SK-N-SH (cell line): ENCODE results near the gene ARHGAP1. TPM values are rescaled to one million over a fixed set of nuclear protein-coding genes. Genes with fewer than 3 reads are reported as not detected.

Experiments
- CTCF ChIA-PET: fragments of 300-600, 350-600 bp; formaldehyde crosslinking; extraction: SDS; loops from one replicate; lab custom pipeline; 2021; lab: Yijun Ruan, JAX
- POLR2A ChIA-PET: fragments of 350-600 bp; sonication (Branson Sonifier 250); formaldehyde crosslinking; extraction: SDS; loops from one replicate; lab custom pipeline; 2020; ENCODE audit warnings: antibody characterized with exemption, inconsistent platforms; lab: Yijun Ruan, JAX
- DNase-seq: peaks from one replicate; pipeline ENCODE4 v3.0.0; 2012
- H2AFZ ChIP-seq: fragments of 200-600 bp; sonication (generic); 2 replicates; pipeline ENCODE4 v1.8.1; 2016; ENCODE audit warnings: antibody characterized with exemption, mild to moderate bottlenecking, low read depth
- H3F3A ChIP-seq: fragments of 200-600 bp; sonication (generic); replicated peaks from 2 replicates; pipeline ENCODE3; 2016; ENCODE audit warnings: antibody characterized with exemption, mild to moderate bottlenecking; ENCODE audit not compliant: insufficient read depth
- H3K27ac ChIP-seq, 2 experiments: fragments of 200-500 bp in 1 of 2; fragments of 200-600 bp in 1 of 2; sonication (Bioruptor generic) in 1 of 2; sonication (generic), shearing (Covaris generic) in 1 of 2; 2 replicates each; pipeline versions ENCODE4 v1.5.1 to v1.6.1; 2014 to 2016; ENCODE audit warnings: low read depth in 2 of 2, inconsistent platforms in 1 of 2, low read length in 1 of 2, mild to moderate bottlenecking in 1 of 2, mixed read lengths in 1 of 2
- H3K27me3 ChIP-seq: fragments of 200-600 bp; sonication (generic), shearing (Covaris generic); 2 replicates; pipeline ENCODE4 v1.6.1; 2016; ENCODE audit warnings: mixed run types; ENCODE audit not compliant: insufficient read depth
- H3K36me3 ChIP-seq, 2 experiments: fragments of 200-500 bp in 1 of 2; fragments of 200-600 bp in 1 of 2; sonication (Bioruptor generic) in 1 of 2; sonication (generic) in 1 of 2; replicated peaks in 1 of 2; 2 replicates each; pipeline versions ENCODE3 to v1.5.1; 2014 to 2016; ENCODE audit warnings: low read length in 1 of 2, mild to moderate bottlenecking in 1 of 2; ENCODE audit not compliant: insufficient read depth in 2 of 2, control insufficient read depth in 1 of 2
- H3K4me1 ChIP-seq, 2 experiments: fragments of 200-500 bp in 1 of 2; fragments of 200-600 bp in 1 of 2; sonication (Bioruptor generic) in 1 of 2; sonication (generic), shearing (Covaris generic) in 1 of 2; 2 replicates each; pipeline versions ENCODE4 v1.5.1 to v1.6.1; 2014 to 2016; ENCODE audit warnings: low read depth in 1 of 2, low read length in 1 of 2, mixed run types in 1 of 2; ENCODE audit not compliant: insufficient read depth in 2 of 2, control insufficient read depth in 1 of 2
- H3K4me2 ChIP-seq: fragments of 200-600 bp; sonication (generic), shearing (Covaris generic); 2 replicates; pipeline ENCODE4 v1.6.1; 2017; ENCODE audit warnings: mixed run types
- H3K4me3 ChIP-seq, 2 experiments: fragments of 200-500 bp in 1 of 2; fragments of 200-600 bp in 1 of 2; sonication (Bioruptor generic) in 1 of 2; sonication (generic), shearing (Covaris generic) in 1 of 2; 2 replicates each; pipeline versions ENCODE4 v1.5.1 to v1.8.1; 2014 to 2016; ENCODE audit warnings: low read depth in 2 of 2, inconsistent platforms in 1 of 2, low read length in 1 of 2, mild to moderate bottlenecking in 1 of 2, mixed read lengths in 1 of 2, moderate library complexity in 1 of 2
- H3K79me2 ChIP-seq: fragments of 200-600 bp; sonication (generic); 2 replicates; pipeline ENCODE4 v1.8.1; 2017; ENCODE audit warnings: mild to moderate bottlenecking; ENCODE audit not compliant: insufficient read depth
- H3K9ac ChIP-seq: fragments of 200-600 bp; sonication (generic); 2 replicates; pipeline ENCODE4 v1.6.1; 2017; ENCODE audit warnings: mixed run types
- H3K9me2 ChIP-seq: fragments of 200-600 bp; sonication (generic); 2 replicates; pipeline ENCODE4 v1.6.1; 2017; ENCODE audit warnings: mixed run types
- H3K9me3 ChIP-seq: fragments of 200-600 bp; sonication (generic); 2 replicates; pipeline ENCODE4 v1.6.1; 2017; ENCODE audit warnings: mixed run types, mild to moderate bottlenecking, moderate library complexity
- H4K20me1 ChIP-seq: fragments of 200-600 bp; sonication (generic); 2 replicates; pipeline ENCODE4 v1.6.1; 2017; ENCODE audit warnings: mild to moderate bottlenecking, mixed run types; ENCODE audit not compliant: insufficient read depth
- CHD2 ChIP-seq: fragments of 150-350 bp; IDR thresholded peaks from 2 replicates; pipeline ENCODE4 v1.6.1; 2018; ENCODE audit warnings: low read length; ENCODE audit not compliant: partially characterized antibody
- CTCF ChIP-seq: fragments of 200-600 bp; sonication (generic); IDR thresholded peaks from 2 replicates; pipeline ENCODE4 v1.6.1; 2017; ENCODE audit warnings: antibody characterized with exemption, mild to moderate bottlenecking, moderate library complexity
- ELF1 ChIP-seq: IDR thresholded peaks from 2 replicates; pipeline ENCODE4 v1.4.0; 2012
- EZH2phosphoT487 ChIP-seq: fragments of 200-600 bp; sonication (generic); IDR thresholded peaks from 2 replicates; pipeline ENCODE4 v1.6.1; 2017; ENCODE audit warnings: low read depth, mixed run types, mild to moderate bottlenecking, antibody characterized with exemption, moderate library complexity, borderline replicate concordance
- FOSL2 ChIP-seq: IDR thresholded peaks from 2 replicates; pipeline ENCODE4 v1.4.0; 2012; ENCODE audit warnings: low read depth, mild to moderate bottlenecking, moderate library complexity, borderline replicate concordance
- FOXJ3 ChIP-seq: sonication (generic); formaldehyde crosslinking; IDR thresholded peaks from 2 replicates; pipeline ENCODE4 v1.5.1; 2020; ENCODE audit warnings: mild to moderate bottlenecking, missing genetic modification reagents
- FOXM1 ChIP-seq: IDR thresholded peaks from 2 replicates; pipeline ENCODE4 v1.4.0; 2012; ENCODE audit warnings: low read depth, mild to moderate bottlenecking
- GATA2 ChIP-seq: sonication (generic); formaldehyde crosslinking; IDR thresholded peaks from 2 replicates; pipeline ENCODE4 v1.5.0; 2020; ENCODE audit warnings: mild to moderate bottlenecking, missing genetic modification reagents
- JUND ChIP-seq: IDR thresholded peaks from 2 replicates; pipeline ENCODE4 v1.4.0; 2012
- MEF2A ChIP-seq: IDR thresholded peaks from 2 replicates; pipeline ENCODE4 v1.4.0; 2012; ENCODE audit warnings: low read depth, borderline replicate concordance
- NFIC ChIP-seq: IDR thresholded peaks from 2 replicates; pipeline ENCODE4 v1.4.0; 2012; ENCODE audit warnings: borderline replicate concordance
- NRF1 ChIP-seq: IDR thresholded peaks from 2 replicates; pipeline ENCODE4 v1.6.1; 2012; ENCODE audit warnings: low read depth, mild to moderate bottlenecking, low read length
- PBX3 ChIP-seq: IDR thresholded peaks from 2 replicates; pipeline ENCODE4; 2012
- RAD21 ChIP-seq: IDR thresholded peaks from 2 replicates; pipeline ENCODE4 v1.6.1; 2012; ENCODE audit warnings: mild to moderate bottlenecking, low read length
- RFX5 ChIP-seq: IDR thresholded peaks from 2 replicates; pipeline ENCODE4 v1.6.1; 2012; ENCODE audit warnings: mild to moderate bottlenecking, improper control_type of control experiment, low read length
- RXRA ChIP-seq: IDR thresholded peaks from 2 replicates; pipeline ENCODE4 v1.4.0; 2012; ENCODE audit warnings: low read depth, mild to moderate bottlenecking, borderline replicate concordance
- SIN3A ChIP-seq: IDR thresholded peaks from 2 replicates; pipeline ENCODE4 v1.6.1; 2012; ENCODE audit warnings: low read depth, mild to moderate bottlenecking, low read length, moderate library complexity, borderline replicate concordance
- TCF12 ChIP-seq: IDR thresholded peaks from 2 replicates; pipeline ENCODE4 v1.4.0; 2012
- TEAD4 ChIP-seq: IDR thresholded peaks from 2 replicates; pipeline ENCODE4 v1.4.0; 2012; ENCODE audit warnings: mild to moderate bottlenecking, borderline replicate concordance; ENCODE audit not compliant: insufficient read depth
- YY1 ChIP-seq: IDR thresholded peaks from 2 replicates; pipeline ENCODE4 v1.4.0; 2012; ENCODE audit warnings: low read depth, mild to moderate bottlenecking
- WGBS: methylation state at CpG from one replicate; pipeline ENCODE4 v1.1.6; 2017; ENCODE audit warnings: low lambda C conversion rate; 5-methylcytosine and 5-hydroxymethylcytosine counted together
- polyA plus RNA-seq, 3 experiments: library from polyadenylated mRNA; depleted of rRNA; stranded (reverse); fragments of >200 nt; gene quantifications; 2 replicates each; pipeline ENCODE4 v1.2.3, GENCODE V29; 2012
- TF ChIP-seq, protein P1 (sequence below): IDR thresholded peaks from 2 replicates; pipeline ENCODE4 v1.4.0; 2012; ENCODE audit warnings: low read depth, borderline replicate concordance
- TF ChIP-seq, protein P2 (sequence below): fragments of 150-350 bp; IDR thresholded peaks from 2 replicates; pipeline ENCODE4 v1.6.1; 2016; ENCODE audit warnings: mild to moderate bottlenecking, low read depth, low read length
- TF ChIP-seq, protein P3 (sequence below): IDR thresholded peaks from 2 replicates; pipeline ENCODE4 v1.4.0; 2012; ENCODE audit warnings: low read depth

ARHGAP1 gene
- polyA plus RNA-seq, 1 of the 3 experiments (the other 2 are of a cell fraction): 27.1 TPM

DNA sequence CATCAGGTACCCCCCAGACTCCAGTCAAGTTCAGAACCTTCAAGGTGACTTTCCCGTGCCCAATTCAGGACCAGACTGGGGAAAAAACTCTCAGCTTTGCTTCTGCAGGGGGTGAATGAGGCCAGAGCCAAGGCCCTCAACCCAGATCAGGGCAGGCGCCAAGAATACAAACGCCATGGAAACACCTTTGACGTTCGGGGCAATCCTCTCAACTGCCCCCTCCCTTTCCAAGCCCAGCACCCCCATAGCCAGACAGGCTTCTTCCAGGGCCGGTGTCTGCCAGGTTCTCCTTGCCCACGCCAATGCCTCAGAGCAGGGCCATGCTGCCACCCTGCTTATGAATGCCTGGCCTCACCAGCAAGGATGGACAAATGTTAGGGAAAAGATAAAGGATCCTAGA, 5.8 kb downstream of the ARHGAP1 start:
- H3K9me3 ChIP-seq: no peaks in the 10 kb centered on the region
- no peak overlapping the region for H3K9ac ChIP-seq
- no peaks in the 10 kb centered on the region for H3K9me2 ChIP-seq
- no peaks in the 10 kb centered on the region for H3F3A ChIP-seq
- no peak overlapping the region; a peak in 1 of 4 replicates for H3K27ac ChIP-seq
- H3K79me2 ChIP-seq: peaks cover 36% of the 10 kb centered on the region
- H3K36me3 ChIP-seq: peaks cover 25 to 35% of the 10 kb centered on the region in 2 experiments
- POLR2A ChIA-PET: no interaction called here
- peaks cover 5% of the 10 kb centered on the region; the same call in 1 of the 2 replicates for H4K20me1 ChIP-seq
- CTCF ChIA-PET: interaction anchor here (0.6 to 1.0 kb wide), 2 partner anchors 111 to 205 kb away, joined by 3 read pairs; no protein-coding TSS in a partner anchor
- no peak overlapping the region for H2AFZ ChIP-seq
- DNase-seq: no peak
- no peaks in the 10 kb centered on the region for H3K27me3 ChIP-seq
- TF ChIP-seq, protein P1, sequence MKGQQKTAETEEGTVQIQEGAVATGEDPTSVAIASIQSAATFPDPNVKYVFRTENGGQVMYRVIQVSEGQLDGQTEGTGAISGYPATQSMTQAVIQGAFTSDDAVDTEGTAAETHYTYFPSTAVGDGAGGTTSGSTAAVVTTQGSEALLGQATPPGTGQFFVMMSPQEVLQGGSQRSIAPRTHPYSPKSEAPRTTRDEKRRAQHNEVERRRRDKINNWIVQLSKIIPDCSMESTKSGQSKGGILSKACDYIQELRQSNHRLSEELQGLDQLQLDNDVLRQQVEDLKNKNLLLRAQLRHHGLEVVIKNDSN: no peak
- no peak for TF ChIP-seq RFX5
- no peak for TF ChIP-seq FOSL2
- TF ChIP-seq TEAD4: no peak
- TF ChIP-seq RAD21: no peak
- TF ChIP-seq ELF1: no peak
- TF ChIP-seq JUND: no peak
- no peak for TF ChIP-seq FOXM1
- no peak for TF ChIP-seq NRF1
- TF ChIP-seq YY1: no peak
- TF ChIP-seq, protein P2, sequence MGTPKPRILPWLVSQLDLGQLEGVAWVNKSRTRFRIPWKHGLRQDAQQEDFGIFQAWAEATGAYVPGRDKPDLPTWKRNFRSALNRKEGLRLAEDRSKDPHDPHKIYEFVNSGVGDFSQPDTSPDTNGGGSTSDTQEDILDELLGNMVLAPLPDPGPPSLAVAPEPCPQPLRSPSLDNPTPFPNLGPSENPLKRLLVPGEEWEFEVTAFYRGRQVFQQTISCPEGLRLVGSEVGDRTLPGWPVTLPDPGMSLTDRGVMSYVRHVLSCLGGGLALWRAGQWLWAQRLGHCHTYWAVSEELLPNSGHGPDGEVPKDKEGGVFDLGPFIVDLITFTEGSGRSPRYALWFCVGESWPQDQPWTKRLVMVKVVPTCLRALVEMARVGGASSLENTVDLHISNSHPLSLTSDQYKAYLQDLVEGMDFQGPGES: no peak
- H3K4me3 ChIP-seq: no peak overlapping the region
- H3K4me1 ChIP-seq: peaks cover 10 to 33% of the 10 kb centered on the region in 2 experiments; a peak in 3 of 4 replicates
- no peak overlapping the region for H3K4me2 ChIP-seq
- 100% methylated on average over 1 of the region's 7 CpGs for WGBS

GRCh38 chr11:46694072-46694471, 6.3 kb downstream of the ARHGAP1 start:
- Histone ChIP-seq H3K27me3 (no peaks in the 10 kb centered on the region), H3K4me2 (no peak overlapping the region), H3K4me3 (no peak overlapping the region), H3K79me2 (peaks cover 30% of the 10 kb centered on the region), H3K27ac (no peak overlapping the region), H3K9ac (no peak overlapping the region), H3K9me2 (no peaks in the 10 kb centered on the region), H4K20me1 (peaks cover 5% of the 10 kb centered on the region; the same call in 1 of the 2 replicates), H3K36me3 (peaks cover 24 to 35% of the 10 kb centered on the region in 2 experiments), H3K4me1 (peaks cover 5 to 30% of the 10 kb centered on the region in 2 experiments; a peak in 3 of 4 replicates), H2AFZ (no peak overlapping the region), H3K9me3 (no peaks in the 10 kb centered on the region), H3F3A (no peaks in the 10 kb centered on the region)
- DNase-seq: no peak
- 90% methylated on average over 5 of the region's 6 CpGs for WGBS
- ChIA-PET POLR2A (no interaction called here), CTCF (interaction anchor here (0.6 to 1.0 kb wide), 2 partner anchors 111 to 204 kb away, joined by 3 read pairs; no protein-coding TSS in a partner anchor)
- TF ChIP-seq CHD2 (no peak), CTCF (no peak), ELF1 (no peak), TCF12 (no peak), EZH2phosphoT487 (no peak), MEF2A (no peak), NFIC (no peak), PBX3 (no peak), RXRA (no peak), SIN3A (no peak), GATA2 (CRISPR knock-in tag) (no peak), FOXJ3 (CRISPR knock-in tag) (no peak)
- TF ChIP-seq, protein P3, sequence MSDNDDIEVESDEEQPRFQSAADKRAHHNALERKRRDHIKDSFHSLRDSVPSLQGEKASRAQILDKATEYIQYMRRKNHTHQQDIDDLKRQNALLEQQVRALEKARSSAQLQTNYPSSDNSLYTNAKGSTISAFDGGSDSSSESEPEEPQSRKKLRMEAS: no peak
